ENCODE data around the gene PRDX2. TPM values are rescaled to one million over a fixed set of nuclear protein-coding genes. Genes with fewer than 3 reads are reported as not detected.

PRDX2 gene
- total and polyA plus RNA-seq, 10 of the 15 experiments (the other 5 are each of a cell fraction or from before 2014, with no cell fraction given) = 93.0 to 812 (median 344) TPM

DNA sequence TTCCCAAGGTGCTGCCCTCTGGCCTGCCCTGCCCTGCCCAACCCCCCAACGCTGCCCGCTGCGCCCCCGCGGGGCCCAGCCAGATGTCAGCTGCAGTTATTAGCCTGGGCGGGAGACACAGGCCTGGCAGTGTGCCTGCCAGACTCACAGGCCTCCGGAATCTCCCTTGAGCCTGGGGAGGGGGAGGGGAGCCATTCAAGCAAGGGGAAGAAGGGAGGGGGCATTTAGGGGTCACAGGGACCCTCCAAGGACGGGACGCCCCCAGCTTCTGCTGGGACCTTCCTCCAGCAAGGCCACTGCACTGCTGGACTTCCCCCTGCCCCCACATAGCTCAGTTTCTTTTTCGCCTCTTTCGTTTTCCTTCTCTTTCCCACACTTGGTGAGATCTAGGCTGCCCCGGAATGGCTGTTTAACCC lies 12.9 kb downstream of the PRDX2 start (continued):
- TF ChIP-seq, protein P1, sequence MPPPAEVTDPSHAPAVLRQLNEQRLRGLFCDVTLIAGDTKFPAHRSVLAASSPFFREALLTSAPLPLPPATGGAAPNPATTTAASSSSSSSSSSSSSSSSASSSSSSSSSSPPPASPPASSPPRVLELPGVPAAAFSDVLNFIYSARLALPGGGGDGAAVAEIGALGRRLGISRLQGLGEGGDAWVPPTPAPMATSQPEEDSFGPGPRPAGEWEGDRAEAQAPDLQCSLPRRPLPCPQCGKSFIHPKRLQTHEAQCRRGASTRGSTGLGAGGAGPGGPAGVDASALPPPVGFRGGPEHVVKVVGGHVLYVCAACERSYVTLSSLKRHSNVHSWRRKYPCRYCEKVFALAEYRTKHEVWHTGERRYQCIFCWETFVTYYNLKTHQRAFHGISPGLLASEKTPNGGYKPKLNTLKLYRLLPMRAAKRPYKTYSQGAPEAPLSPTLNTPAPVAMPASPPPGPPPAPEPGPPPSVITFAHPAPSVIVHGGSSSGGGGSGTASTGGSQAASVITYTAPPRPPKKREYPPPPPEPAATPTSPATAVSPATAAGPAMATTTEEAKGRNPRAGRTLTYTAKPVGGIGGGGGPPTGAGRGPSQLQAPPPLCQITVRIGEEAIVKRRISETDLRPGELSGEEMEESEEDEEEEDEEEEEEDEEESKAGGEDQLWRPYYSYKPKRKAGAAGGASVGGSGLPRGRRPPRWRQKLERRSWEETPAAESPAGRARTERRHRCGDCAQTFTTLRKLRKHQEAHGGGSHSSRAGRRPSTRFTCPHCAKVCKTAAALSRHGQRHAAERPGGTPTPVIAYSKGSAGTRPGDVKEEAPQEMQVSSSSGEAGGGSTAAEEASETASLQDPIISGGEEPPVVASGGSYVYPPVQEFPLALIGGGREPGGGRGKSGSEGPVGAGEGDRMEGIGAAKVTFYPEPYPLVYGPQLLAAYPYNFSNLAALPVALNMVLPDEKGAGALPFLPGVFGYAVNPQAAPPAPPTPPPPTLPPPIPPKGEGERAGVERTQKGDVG (CRISPR knock-in tag; IDR thresholded peaks at IDR 0.05) = no peak
- TF ChIP-seq PAX5 (IDR thresholded peaks at IDR 0.05; ENCODE audit: borderline replicate concordance, low read depth, low read length) (peak; percentile 85; the same call in 1 of the 2 replicates), TCF12 (IDR thresholded peaks at IDR 0.05; ENCODE audit: low read depth, low read length) (peak; percentile 98), EED (IDR thresholded peaks at IDR 0.05; ENCODE audit: low read depth) (peak; percentile 86), SIN3A (IDR thresholded peaks at IDR 0.05; ENCODE audit: low read depth, low read length) (0 out of 2 replicates have a peak, but pooled peaks have one; percentile 40), BACH1 (IDR thresholded peaks at IDR 0.05; ENCODE audit: borderline replicate concordance) (peak; percentile 46; the same call in 1 of the 2 replicates), RBBP5 (conservative IDR thresholded peaks at IDR 0.05) (no peak), STAT1 (conservative IDR thresholded peaks at IDR 0.05) (no peak), CBX5 (IDR thresholded peaks at IDR 0.05; ENCODE audit: low read depth) (no peak), RB1 (IDR thresholded peaks at IDR 0.05; ENCODE audit: borderline replicate concordance) (0 out of 2 replicates have a peak, but pooled peaks have one; percentile 36), MTA2 (IDR thresholded peaks at IDR 0.05; ENCODE audit: low read depth) (peak; percentile 81), MYB (IDR thresholded peaks at IDR 0.05; ENCODE audit: borderline replicate concordance, low read depth, low read length) (no peak), IKZF1 (conservative IDR thresholded peaks at IDR 0.05) (peak; percentile 90), POU2F2 (IDR thresholded peaks at IDR 0.05; ENCODE audit: borderline replicate concordance, low read depth, low read length) (peak; percentile 77; the same call in 1 of the 3 replicates), SUPT20H (IDR thresholded peaks at IDR 0.05; ENCODE audit: borderline replicate concordance, control insufficient read depth, low read depth, low read length) (no peak), EP300 (IDR thresholded peaks at IDR 0.05; ENCODE audit: borderline replicate concordance in 1 of 2, control insufficient read depth in 1 of 2, low read depth in 2 of 2, low read length in 2 of 2) (peak; percentile 62 to 88; a peak in 2 of 4 replicates)
- TF ChIP-seq, protein P2, sequence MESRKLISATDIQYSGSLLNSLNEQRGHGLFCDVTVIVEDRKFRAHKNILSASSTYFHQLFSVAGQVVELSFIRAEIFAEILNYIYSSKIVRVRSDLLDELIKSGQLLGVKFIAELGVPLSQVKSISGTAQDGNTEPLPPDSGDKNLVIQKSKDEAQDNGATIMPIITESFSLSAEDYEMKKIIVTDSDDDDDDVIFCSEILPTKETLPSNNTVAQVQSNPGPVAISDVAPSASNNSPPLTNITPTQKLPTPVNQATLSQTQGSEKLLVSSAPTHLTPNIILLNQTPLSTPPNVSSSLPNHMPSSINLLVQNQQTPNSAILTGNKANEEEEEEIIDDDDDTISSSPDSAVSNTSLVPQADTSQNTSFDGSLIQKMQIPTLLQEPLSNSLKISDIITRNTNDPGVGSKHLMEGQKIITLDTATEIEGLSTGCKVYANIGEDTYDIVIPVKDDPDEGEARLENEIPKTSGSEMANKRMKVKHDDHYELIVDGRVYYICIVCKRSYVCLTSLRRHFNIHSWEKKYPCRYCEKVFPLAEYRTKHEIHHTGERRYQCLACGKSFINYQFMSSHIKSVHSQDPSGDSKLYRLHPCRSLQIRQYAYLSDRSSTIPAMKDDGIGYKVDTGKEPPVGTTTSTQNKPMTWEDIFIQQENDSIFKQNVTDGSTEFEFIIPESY (IDR thresholded peaks at IDR 0.05) = no peak
- TF ChIP-seq, protein P3, sequence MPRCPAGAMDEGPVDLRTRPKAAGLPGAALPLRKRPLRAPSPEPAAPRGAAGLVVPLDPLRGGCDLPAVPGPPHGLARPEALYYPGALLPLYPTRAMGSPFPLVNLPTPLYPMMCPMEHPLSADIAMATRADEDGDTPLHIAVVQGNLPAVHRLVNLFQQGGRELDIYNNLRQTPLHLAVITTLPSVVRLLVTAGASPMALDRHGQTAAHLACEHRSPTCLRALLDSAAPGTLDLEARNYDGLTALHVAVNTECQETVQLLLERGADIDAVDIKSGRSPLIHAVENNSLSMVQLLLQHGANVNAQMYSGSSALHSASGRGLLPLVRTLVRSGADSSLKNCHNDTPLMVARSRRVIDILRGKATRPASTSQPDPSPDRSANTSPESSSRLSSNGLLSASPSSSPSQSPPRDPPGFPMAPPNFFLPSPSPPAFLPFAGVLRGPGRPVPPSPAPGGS (IDR thresholded peaks at IDR 0.05; ENCODE audit: borderline replicate concordance, insufficient read depth, low read depth, low read length, poor library complexity, severe bottlenecking) = peak; percentile 87
- TF ChIP-seq, protein P4, sequence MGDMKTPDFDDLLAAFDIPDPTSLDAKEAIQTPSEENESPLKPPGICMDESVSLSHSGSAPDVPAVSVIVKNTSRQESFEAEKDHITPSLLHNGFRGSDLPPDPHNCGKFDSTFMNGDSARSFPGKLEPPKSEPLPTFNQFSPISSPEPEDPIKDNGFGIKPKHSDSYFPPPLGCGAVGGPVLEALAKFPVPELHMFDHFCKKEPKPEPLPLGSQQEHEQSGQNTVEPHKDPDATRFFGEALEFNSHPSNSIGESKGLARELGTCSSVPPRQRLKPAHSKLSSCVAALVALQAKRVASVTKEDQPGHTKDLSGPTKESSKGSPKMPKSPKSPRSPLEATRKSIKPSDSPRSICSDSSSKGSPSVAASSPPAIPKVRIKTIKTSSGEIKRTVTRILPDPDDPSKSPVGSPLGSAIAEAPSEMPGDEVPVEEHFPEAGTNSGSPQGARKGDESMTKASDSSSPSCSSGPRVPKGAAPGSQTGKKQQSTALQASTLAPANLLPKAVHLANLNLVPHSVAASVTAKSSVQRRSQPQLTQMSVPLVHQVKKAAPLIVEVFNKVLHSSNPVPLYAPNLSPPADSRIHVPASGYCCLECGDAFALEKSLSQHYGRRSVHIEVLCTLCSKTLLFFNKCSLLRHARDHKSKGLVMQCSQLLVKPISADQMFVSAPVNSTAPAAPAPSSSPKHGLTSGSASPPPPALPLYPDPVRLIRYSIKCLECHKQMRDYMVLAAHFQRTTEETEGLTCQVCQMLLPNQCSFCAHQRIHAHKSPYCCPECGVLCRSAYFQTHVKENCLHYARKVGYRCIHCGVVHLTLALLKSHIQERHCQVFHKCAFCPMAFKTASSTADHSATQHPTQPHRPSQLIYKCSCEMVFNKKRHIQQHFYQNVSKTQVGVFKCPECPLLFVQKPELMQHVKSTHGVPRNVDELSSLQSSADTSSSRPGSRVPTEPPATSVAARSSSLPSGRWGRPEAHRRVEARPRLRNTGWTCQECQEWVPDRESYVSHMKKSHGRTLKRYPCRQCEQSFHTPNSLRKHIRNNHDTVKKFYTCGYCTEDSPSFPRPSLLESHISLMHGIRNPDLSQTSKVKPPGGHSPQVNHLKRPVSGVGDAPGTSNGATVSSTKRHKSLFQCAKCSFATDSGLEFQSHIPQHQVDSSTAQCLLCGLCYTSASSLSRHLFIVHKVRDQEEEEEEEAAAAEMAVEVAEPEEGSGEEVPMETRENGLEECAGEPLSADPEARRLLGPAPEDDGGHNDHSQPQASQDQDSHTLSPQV (IDR thresholded peaks at IDR 0.05) = peak; percentile 82

Data from GM12878 (cell line).